Omental fat pad (tissue), 4 donors: ENCODE data around the gene RPSA. TPM values are rescaled to one million over a fixed set of nuclear protein-coding genes. Genes with fewer than 3 reads are reported as not detected.
A peak's percentile ranks its signal among the peaks of the same experiment; 100 is the strongest.
"Not testable (repeated sequence)": the region's sequence is repeated elsewhere in the genome, so short reads cannot be mapped to it uniquely, and the experiment has no call there.

Experiments used
- ATAC-seq: fragments of 150-250 bp; one replicate; pipeline ENCODE4 v1.9.1; 2016; ENCODE audit warnings: mild to moderate bottlenecking, moderate library complexity; ENCODE audit not compliant: low FRiP score
- DNase-seq: peaks from one replicate; pipeline ENCODE4 v3.0.0-alpha.2; 2019; ENCODE audit warnings: low spot score
- total RNA-seq, 4 donors: library from RNA; depleted of rRNA; stranded (reverse); fragments of >200 nt; gene quantifications; one replicate each; pipeline ENCODE4 v1.1.0, GENCODE V29; 2016
- TF ChIP-seq, protein P1 (sequence below), 3 donors: fragments of 450-650 bp; IDR thresholded peaks; one replicate each; pipeline ENCODE4 v1.5.1; 2016 to 2017; ENCODE audit warnings: antibody characterized with exemption in 3 of 3, mild to moderate bottlenecking in 3 of 3, moderate library complexity in 2 of 3

The RPSA gene
- total RNA-seq, 4 donors from 2014 or later: 890 to 1,192 (median 1,008) TPM

- DNase-seq (no peak), ATAC-seq (no peak)
- TF ChIP-seq, protein P1, sequence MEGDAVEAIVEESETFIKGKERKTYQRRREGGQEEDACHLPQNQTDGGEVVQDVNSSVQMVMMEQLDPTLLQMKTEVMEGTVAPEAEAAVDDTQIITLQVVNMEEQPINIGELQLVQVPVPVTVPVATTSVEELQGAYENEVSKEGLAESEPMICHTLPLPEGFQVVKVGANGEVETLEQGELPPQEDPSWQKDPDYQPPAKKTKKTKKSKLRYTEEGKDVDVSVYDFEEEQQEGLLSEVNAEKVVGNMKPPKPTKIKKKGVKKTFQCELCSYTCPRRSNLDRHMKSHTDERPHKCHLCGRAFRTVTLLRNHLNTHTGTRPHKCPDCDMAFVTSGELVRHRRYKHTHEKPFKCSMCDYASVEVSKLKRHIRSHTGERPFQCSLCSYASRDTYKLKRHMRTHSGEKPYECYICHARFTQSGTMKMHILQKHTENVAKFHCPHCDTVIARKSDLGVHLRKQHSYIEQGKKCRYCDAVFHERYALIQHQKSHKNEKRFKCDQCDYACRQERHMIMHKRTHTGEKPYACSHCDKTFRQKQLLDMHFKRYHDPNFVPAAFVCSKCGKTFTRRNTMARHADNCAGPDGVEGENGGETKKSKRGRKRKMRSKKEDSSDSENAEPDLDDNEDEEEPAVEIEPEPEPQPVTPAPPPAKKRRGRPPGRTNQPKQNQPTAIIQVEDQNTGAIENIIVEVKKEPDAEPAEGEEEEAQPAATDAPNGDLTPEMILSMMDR (IDR thresholded peaks at IDR 0.05): no peak
These were observed 6.2 kb downstream of the RPSA start for GRCh38 chr3:39412668-39413260.

DNA sequence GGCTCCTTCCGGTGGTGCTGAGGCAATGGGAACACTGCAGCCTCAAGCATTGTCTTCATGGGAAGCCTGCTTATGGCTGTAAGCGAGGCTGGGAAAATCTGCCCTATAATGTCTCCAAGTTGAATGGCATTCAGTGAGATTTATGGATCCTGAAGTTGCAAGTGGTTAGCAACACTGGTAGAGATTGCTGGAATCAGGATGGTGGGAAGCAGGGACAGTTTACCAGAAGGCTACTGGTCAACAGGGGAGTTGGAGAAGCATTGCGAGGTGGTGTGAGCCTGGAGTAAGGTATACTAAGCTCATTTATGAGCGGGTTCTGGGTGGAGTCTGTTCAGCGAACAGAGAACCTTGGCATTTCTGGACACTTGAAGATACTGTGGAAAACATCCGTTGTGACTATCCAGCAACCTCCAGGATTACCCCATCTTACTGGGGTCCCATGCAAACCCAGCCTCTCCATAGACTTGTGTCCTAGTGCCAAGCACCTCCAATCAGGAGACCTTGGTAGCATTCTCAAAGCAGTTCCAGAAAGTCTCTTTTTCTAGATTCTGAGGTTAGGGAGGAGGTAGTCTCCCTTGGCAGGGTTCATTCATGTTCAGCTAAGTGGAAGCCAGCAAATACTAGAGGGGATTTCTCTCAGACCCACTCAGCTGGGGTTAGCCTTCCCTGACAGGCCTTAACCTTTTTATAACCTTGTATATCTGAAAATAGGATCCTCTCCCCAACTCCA, 7.3 kb downstream of the RPSA start:
- no peak for DNase-seq
- TF ChIP-seq, protein P1 (IDR thresholded peaks at IDR 0.05): no peak
- ATAC-seq: peak; percentile 19

- ATAC-seq: no peak
- no peak for DNase-seq
- TF ChIP-seq, protein P1 (IDR thresholded peaks at IDR 0.05): no peak
These were observed 7.9 kb downstream of the RPSA start for GRCh38 chr3:39414421-39414907.

DNA sequence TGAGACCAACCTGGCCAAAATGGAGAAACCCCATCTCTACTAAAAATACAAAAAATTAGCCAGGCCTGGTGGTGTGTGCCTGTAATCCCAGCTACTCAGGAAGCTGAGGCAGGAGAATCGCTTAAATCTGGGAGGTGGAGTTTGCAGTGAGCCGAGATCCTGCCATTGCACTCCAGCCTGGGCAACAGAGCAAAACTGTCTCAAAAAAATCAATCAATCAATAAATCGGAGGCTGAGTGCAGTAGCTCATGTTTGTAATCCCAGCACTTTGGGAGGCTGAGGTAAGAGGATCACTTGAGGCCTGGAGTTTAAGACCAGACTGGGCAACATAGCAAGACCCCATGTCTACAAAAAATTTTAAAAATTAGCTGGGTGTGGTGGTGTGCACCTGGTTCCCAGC, 8.8 kb downstream of the RPSA start:
- ATAC-seq: not testable (repeated sequence)

GRCh38 chr3:39415983-39416382, 9.5 kb downstream of the RPSA start:
- no peak for DNase-seq
- TF ChIP-seq, protein P1 (IDR thresholded peaks at IDR 0.05): no peak
- ATAC-seq: peak; percentile 33

More for the DNA sequence above, 8.8 kb downstream of the RPSA start:
- DNase-seq: not testable (repeated sequence)

DNA sequence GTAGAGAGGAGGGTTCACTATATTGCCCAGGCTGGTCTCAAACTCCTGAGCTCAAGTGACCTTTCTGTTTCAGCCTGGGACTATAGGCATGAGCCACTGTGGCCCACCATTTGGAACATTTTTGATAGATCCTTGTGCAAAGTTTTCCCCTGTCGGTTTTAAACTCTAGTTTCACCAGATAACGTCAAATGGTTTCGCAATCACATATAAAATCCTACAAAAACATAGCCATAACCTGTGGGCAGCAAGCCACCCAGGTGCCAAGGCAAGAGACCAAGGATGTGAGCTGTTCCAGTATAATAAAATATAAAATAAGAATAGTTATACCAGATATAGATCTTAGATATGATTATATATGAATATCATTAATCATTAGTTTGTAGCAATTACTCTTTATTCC, 10.5 kb downstream of the RPSA start:
- not testable (repeated sequence) for ATAC-seq, DNase-seq

DNA sequence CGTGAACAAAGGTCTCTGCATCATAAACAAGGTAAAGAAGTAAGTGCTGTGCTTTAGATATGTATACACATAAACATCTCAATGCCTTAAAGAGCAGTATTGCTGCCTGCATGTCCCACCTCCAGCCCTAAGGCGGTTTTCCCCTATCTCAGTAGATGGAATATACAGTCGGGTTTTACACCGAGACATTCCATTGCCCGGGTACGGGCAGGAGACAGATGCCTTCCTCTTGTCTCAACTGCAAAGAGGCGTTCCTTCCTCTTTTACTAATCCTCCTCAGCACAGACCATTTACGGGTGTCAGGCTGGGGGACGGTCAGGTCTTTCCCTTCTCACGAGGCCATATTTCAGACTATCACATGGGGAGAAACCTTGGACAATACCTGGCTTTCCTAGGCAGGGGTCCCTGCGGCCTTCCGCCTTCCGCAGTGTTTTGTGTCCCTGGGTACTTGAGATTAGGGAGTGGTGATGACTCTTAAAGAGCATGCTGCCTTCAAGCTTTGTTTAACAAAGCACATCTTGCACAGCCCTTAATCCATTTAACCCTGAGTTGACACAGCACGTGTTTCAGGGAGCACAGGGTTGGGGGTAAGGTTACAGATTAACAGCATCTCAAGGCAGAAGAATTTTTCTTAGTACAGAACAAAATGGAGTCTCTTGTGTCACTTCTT, 12.2 kb downstream of the RPSA start:
- not testable (repeated sequence) for ATAC-seq, DNase-seq

DNA sequence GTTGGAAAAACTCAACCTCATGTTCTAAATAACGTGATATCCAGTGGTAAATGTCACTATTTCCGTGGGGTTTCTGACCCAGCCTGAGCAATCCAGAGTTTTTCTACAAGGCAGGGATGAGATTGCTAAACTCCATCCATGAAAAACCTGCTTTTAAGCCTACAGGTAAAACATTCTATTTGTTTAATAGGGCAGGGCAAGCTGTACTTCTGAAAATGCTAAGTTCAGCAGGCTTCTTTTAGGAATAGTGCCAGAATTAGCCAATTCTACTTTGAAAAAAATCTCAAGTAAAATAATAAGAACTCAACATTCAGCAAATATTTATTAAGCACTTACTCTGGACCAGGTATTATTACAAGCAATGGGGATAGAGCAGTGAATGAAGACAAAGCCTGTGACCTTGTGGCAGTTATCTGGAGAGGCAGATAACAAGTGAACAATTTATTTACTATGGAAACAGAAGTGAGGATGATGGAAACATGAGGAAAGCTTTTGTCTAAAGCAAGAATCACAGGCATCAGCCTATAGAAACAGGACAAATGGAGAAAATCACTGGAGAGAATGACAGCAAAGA, 13.3 kb downstream of the RPSA start:
- ATAC-seq (no peak), DNase-seq (no peak)
- TF ChIP-seq, protein P1 (IDR thresholded peaks at IDR 0.05): no peak
